GM19463 (cell line): ENCODE measurements around the gene UPF2.
"Not testable (repeated sequence)": the region's sequence is repeated elsewhere in the genome, so short reads cannot be mapped to it uniquely, and the experiment has no call there.

ENCODE experiments used
- ATAC-seq: cut with Tn5 transposase; IDR thresholded peaks from one replicate; pipeline ENCODE4 v1.9.1; 2021; ENCODE audit warnings: mild to moderate bottlenecking, moderate library complexity; ENCODE audit not compliant: unreplicated experiment

Gene UPF2

DNA sequence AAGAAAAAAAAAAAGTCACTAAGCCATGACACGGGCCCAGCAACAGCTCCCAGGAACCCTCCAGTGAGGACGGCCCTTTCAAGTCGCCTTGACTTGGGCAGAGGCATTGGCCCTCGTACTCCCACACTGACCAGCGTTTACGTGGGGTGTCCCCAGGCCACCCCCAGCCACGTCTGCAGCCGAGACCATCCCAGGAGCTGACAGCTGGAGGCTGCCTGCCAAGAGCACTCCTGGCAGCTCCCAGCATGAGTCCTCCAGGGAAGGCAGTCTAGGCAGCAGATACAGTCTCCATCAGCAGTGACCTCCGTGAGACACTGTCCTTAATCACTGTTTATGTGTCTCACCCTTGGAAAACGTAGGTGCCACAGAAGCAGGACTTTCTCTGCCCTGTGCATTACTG is 133.0 kb downstream of the UPF2 start:
- no peak for ATAC-seq

- no peak for ATAC-seq
Measured at GRCh38 chr10:11908991-11909390, 133.6 kb downstream of the UPF2 start.

- ATAC-seq, result no peak
Measured at GRCh38 chr10:11908536-11908935, 134.1 kb downstream of the UPF2 start.

GRCh38 chr10:11907914-11908313 is 134.7 kb downstream of the UPF2 start:
- no peak for ATAC-seq

GRCh38 chr10:11906714-11907113 is 135.9 kb downstream of the UPF2 start:
- no peak for ATAC-seq

DNA sequence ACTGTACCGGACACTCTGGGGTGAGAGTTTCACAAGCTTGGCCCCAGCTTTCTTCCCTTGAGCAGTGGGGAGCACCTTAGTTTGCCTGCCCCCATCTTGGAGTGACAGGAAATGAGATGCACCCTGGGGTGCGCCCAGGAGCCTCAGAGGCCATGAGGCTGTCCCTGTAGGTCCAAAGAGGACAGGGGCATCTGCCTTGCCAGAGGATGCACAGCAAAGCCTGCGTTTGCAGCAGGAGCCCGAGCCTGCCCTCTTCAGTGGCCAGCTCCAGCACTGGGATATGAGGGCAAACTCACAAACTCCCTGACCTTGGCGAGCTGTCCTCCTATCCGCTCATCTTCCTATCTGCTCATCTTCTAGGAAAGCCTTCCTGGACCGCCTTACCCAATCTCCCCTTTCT is 140.0 kb downstream of the UPF2 start:
- no peak for ATAC-seq

GRCh38 chr10:11901833-11902475 is 140.7 kb downstream of the UPF2 start:
- no peak for ATAC-seq

DNA sequence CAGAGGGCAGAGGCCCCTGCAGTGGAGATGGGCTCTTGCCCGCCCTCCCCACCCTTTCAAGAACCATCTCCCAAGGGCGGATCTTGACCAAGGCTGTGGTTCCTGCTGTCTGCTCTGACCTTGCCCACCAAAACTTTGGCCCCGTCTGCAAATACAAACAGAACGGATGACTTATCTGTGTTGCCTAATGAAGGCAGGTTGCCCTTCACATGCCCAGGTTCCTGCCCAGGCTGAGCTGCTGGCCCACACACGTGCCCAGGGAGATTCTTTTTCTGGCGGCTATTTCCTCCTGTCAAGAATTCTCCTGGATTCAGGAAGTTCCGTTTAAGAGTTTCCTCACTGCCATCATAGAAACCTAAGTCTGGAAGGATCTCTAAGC is 141.2 kb downstream of the UPF2 start:
- no peak for ATAC-seq

DNA sequence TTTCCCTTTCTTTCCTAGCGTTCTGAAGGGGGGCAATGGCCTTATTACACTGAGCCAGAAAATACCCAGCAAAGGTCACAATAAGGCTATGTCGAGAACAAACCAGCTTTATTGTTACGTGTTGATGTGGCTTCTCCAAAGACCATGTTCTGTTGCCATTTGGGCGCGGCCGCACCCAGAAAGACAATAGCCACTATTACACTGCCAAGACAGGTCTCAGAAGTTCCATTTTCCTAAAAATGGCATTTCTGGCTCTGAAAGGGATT is 141.6 kb downstream of the UPF2 start:
- no peak for ATAC-seq

DNA sequence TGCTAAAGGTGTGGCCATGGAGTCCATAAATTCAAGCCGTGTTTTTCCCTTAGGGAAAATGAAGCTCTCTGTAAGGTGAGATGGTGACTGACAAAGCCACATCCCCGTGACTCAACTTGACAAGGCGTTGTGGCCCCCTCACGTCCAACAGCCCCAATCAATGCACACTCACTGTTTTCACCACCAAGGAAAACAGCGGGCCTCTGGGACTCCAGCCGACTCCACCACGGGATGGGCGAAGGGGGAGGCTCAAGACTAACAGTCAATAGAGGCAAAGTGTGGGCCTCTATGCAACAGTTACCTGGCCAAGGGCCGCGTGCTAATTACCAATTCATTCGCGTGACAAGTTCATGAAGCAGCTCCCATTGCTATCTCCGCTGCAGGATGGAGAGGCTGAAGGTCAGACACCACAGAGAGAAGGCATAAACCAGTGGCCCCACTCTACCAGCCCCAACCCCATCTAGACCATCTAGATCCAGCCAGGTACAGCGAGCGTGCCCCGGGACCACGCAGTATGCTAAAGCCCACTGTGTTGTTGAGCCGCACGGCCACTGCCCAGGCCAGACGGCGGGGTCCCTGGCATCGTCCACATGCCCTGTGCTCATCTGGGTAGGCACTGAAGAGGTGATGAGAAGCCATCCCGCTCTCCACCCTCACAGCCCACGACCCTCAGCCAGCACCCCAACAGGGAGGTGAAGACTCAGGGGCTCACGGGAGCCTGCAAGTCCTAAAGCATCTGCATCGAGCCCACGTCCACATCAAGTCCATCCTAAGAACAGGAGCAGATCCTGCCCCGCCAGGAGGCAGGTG is 143.3 kb downstream of the UPF2 start:
- ATAC-seq, result no peak

DNA sequence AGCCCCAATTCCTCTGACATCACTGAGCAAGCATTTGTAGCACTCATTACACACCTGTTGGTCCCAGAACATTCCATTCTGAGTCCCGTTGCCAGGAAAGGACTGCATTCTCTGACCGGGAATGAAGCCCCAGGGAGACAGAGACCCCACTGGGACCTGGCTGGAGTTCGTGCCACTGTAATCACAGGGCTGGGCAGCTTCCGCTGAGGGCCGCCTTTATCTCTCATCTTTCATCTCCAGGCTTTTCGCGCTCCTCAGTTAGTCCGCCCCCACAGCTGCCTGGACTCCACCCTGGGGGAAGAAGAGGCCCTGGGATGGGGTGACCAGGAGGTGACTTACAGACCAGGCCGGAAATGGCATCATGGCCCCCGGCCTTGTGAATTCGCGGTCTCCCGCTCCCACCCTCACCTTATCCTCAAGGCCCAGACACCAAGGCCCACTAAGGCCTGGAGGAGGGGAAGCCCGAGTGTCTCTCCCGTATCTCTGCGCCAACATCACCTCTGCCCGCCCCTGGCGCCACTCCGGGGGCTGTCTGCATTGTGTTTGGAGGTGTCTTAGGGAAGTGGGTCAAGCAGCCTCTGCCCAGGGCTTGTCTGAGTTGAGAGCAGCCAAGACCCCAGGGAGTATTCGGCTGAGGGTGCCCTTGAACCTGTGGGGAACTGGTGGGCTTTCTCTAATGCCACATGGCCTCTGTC is 144.1 kb downstream of the UPF2 start:
- no peak for ATAC-seq

GRCh38 chr10:11898033-11898371 is 144.6 kb downstream of the UPF2 start:
- no peak for ATAC-seq

DNA sequence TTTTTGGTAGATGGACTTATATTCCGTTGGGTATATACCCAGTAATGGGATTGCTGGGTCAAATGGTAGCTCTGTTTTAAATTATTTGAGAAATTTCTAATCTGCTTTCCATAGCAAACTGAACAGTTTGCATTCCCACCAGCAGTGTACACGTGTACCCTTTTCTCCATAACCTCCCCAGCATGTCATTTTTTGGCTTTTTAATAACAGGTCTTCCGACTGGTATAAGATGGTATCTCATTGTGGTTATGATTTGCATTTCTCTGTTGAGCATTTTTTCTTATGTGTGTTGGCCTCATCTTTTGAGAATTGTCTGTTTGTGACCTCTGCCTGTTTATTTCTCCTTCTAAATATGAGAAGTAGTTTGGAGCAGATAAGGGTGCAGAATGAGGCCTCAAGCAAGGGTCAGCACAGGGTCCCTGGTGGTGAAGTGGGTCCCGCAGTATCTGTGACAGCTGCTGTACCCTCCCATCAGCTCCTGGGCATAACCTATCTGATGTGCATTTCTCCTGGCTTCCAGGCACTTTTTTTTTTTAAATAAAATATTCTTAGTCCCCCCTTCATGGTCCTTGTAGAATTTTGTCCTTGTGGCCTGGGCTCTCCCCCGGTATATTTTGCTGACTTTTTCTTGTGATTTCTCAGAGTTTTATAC is 145.9 kb downstream of the UPF2 start:
- no peak for ATAC-seq

DNA sequence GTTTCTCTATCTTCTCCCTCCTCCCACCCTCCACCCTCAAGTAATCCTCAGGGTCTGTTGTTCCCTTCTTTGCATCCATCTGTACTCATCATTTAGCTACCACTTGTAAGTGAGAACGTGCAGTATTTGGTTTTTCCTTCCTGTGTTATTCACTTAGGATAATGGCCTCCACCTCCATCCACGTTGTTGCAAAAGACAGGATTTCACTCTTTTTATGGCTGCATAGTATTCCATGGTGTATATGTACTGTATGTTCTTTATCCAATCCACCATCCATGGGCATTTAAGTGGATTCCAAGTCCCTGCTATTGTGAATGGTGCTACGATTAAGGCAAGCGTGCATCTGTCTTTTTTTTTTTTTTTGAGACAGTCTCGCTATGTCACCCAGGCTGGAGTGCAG is 147.0 kb downstream of the UPF2 start:
- ATAC-seq, result no peak

DNA sequence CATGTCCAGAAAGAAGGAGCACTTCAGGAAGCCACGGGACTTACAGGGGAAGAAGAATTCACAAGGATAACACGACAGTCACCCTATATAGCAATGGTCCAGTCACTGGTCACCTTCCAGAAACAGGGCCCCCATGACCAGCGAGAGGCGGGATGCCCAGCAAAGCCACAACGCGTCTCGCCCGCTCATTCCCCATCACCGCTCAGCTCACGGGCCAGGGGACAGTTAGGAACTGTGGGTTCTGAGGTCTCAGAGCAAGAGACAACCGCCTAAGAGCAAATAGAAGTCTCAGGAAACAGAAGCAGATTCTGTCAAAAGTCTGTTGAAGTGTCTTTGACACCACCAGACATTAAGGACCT is 147.5 kb downstream of the UPF2 start:
- no peak for ATAC-seq

DNA sequence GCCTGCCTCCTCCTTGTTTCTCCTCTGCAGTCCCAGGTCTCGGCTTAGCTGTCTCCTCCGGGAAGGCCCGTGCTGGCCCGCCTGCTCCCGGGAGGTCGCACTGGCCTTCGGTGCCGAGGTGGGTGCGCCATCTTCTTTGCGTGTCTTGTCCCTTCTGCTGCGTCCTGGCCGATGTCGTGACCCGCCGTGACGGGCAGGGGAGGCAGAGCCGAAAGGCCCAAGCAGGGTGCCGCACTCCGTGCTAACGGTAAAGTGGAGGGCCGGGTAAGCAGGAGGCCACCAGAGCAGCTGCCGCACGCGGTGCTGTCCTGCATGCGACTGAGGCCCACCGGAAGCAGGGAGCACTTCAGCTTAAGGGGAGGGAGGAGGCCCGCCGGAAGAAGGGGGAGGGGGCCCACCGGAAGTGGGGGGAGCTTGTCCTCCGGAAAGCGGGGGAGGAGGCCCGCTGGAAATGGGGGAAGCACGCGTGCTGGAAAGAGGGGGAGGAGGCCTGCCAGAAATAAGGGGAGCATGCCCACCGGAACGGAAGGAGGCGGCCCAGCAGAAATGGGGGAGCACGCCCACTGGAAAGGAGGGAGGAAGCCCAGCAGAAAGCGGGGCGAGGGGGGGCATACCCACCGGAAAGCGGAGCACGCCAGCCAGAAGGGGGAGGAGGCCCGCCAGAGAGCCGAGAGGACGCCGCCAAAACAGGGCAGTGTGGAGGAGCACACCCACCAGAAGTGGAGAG is 148.1 kb downstream of the UPF2 start:
- no peak for ATAC-seq

DNA sequence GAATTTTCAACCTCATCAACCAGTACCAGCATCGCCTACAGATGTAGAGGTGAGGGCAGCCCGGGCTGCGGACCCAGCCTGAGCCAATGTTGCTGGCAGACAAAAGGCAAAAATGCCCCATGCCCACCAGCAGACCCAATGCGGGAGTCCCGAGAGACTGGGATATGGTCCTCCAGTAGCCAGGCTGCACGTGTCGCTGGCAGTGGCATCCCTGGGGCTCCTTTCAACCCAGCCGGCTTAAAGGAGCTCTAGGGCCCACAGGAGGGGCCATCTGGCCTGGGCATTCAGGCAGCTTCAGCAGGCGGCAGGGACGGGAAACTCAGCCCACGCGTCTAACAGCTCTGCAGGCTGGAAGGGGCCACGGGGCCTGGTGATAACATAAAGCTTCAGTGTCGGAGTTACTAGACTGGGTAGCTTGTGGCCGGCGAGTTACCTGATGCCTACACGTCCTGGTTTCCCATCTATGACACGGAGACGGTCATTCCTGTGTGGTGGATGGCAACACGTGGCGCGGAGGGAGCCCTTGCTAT is 148.8 kb downstream of the UPF2 start:
- no peak for ATAC-seq

GRCh38 chr10:11891776-11892486 is 150.7 kb downstream of the UPF2 start:
- ATAC-seq, result no peak

DNA sequence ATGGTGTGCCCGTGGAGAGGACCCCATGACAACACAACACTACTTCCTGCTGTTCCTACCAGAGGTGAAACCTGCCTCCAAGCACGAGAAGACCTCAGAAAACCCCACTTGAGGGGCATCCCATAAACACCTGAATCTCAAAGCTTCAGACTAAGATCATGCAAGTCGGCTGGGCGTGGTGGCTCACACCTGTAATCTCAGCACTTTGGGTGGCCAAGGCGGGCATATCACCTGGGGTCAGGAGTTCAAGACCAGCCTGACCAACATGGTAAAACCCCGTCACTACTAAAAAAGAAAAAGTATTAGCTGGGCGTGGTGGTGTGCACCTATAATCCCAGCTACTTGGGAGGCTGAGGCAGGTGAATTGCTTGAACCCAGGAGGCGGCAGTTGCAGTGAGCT is 153.3 kb downstream of the UPF2 start:
- not testable (repeated sequence) for ATAC-seq

GRCh38 chr10:11887381-11888227 is 155.0 kb downstream of the UPF2 start:
- ATAC-seq, result no peak
